Measurements from ENCODE around the gene CBX1. TPM values are rescaled to one million over a fixed set of nuclear protein-coding genes. Genes with fewer than 3 reads are reported as not detected.
"Not testable (repeated sequence)": the region's sequence is repeated elsewhere in the genome, so short reads cannot be mapped to it uniquely, and the experiment has no call there.

Gene CBX1
- total RNA-seq, 2 donors from 2014 or later = 15.8 to 34.2 TPM

- intact Hi-C loops (cut with DNase I) = no loop called here
- DNase-seq = no peak
- Histone ChIP-seq H3K36me3 (replicated peaks in 1 of 2; ENCODE audit: insufficient read depth in 1 of 2, low read depth in 2 of 2) (no peaks in the 10 kb centered on the region), H3K27me3 (no peaks in the 10 kb centered on the region), H3K4me1 (peaks cover 4% of the 10 kb centered on the region), H3K9me3 (no peaks in the 10 kb centered on the region), H3K4me3 (no peak overlapping the region), H3K27ac (no peak overlapping the region)
- no peak for ATAC-seq
- 85 to 86% methylated on average over 9 to 11 of the region's 11 CpGs for WGBS, 2 donors
- no peak for TF ChIP-seq POLR2A (IDR thresholded peaks at IDR 0.05)
- TF ChIP-seq CTCF (IDR thresholded peaks at IDR 0.05) = no peak
Measured at GRCh38 chr17:48093341-48094045, 7.8 kb downstream of the CBX1 start.

GRCh38 chr17:48084932-48085331 is 16.3 kb downstream of the CBX1 start:
- no peak for TF ChIP-seq CTCF (IDR thresholded peaks at IDR 0.05)
- TF ChIP-seq POLR2A (IDR thresholded peaks at IDR 0.05) = no peak
- Histone ChIP-seq H3K27ac (no peak overlapping the region), H3K27me3 (no peaks in the 10 kb centered on the region), H3K9me3 (no peaks in the 10 kb centered on the region), H3K4me3 (no peak overlapping the region), H3K36me3 (replicated peaks in 1 of 2; ENCODE audit: insufficient read depth in 1 of 2, low read depth in 2 of 2) (no peaks in the 10 kb centered on the region), H3K4me1 (peaks cover 19% of the 10 kb centered on the region)
- 29 to 42% methylated on average over 2 of the region's 2 CpGs for WGBS, 2 donors
- no peak for ATAC-seq
- DNase-seq = no peak
- intact Hi-C loops (cut with DNase I) = no loop called here

GRCh38 chr17:48081858-48082257 is 19.4 kb downstream of the CBX1 start:
- intact Hi-C loops (cut with DNase I) = no loop called here
- no peaks in the 10 kb centered on the region for H3K9me3 ChIP-seq
- H3K27me3 ChIP-seq = no peaks in the 10 kb centered on the region
- TF ChIP-seq POLR2A (IDR thresholded peaks at IDR 0.05) (no peak), CTCF (IDR thresholded peaks at IDR 0.05) (no peak)
- 68 to 69% methylated on average over 5 of the region's 5 CpGs for WGBS, 2 donors
- no peak overlapping the region for H3K4me3 ChIP-seq
- no peaks in the 10 kb centered on the region for H3K36me3 ChIP-seq (replicated peaks in 1 of 2; ENCODE audit: insufficient read depth in 1 of 2, low read depth in 2 of 2)
- H3K4me1 ChIP-seq = peaks cover 22% of the 10 kb centered on the region
- ATAC-seq (no peak), DNase-seq (no peak)
- H3K27ac ChIP-seq = no peak overlapping the region

- DNase-seq; H3K27me3 ChIP-seq; ATAC-seq; H3K36me3 ChIP-seq (replicated peaks in 1 of 2; ENCODE audit: insufficient read depth in 1 of 2, low read depth in 2 of 2); H3K27ac ChIP-seq; H3K4me1 ChIP-seq; H3K4me3 ChIP-seq; intact Hi-C loops (cut with DNase I); H3K9me3 ChIP-seq: not testable (repeated sequence)
- WGBS, 2 donors = 91 to 96% methylated on average over 9 to 10 of the region's 10 CpGs
Measured at GRCh38 chr17:48077152-48077551, 24.1 kb downstream of the CBX1 start.

GRCh38 chr17:48074322-48075081 is 26.8 kb downstream of the CBX1 start:
- intact Hi-C loops (cut with DNase I) = loop anchor here (5.0 kb wide), 1 partner anchor 42 kb away; no protein-coding TSS in a partner anchor
- Histone ChIP-seq H3K27me3 (no peaks in the 10 kb centered on the region), H3K36me3 (replicated peaks in 1 of 2; ENCODE audit: insufficient read depth in 1 of 2, low read depth in 2 of 2) (peaks cover 0 to 4% of the 10 kb centered on the region in 2 donors), H3K27ac (peak overlapping the region in 1 of 4 donors; percentile 27), H3K4me1 (no peaks in the 10 kb centered on the region), H3K4me3 (no peak overlapping the region), H3K9me3 (no peaks in the 10 kb centered on the region)
- WGBS, 2 donors = 60 to 61% methylated on average over 7 of the region's 7 CpGs
- ATAC-seq = peak; percentile 94
- TF ChIP-seq POLR2A (IDR thresholded peaks at IDR 0.05) = no peak
- peak; percentile 54 to 92 (median 80) for TF ChIP-seq CTCF (IDR thresholded peaks at IDR 0.05)
- peak; percentile 78 to 88 (median 88) for DNase-seq

GRCh38 chr17:48073566-48074094 is 27.6 kb downstream of the CBX1 start:
- 93 to 94% methylated on average over 5 of the region's 5 CpGs for WGBS, 2 donors
- H3K36me3 ChIP-seq (replicated peaks in 1 of 2; ENCODE audit: insufficient read depth in 1 of 2, low read depth in 2 of 2); ATAC-seq; H3K27ac ChIP-seq; H3K9me3 ChIP-seq; H3K4me1 ChIP-seq; H3K4me3 ChIP-seq; H3K27me3 ChIP-seq; DNase-seq: not testable (repeated sequence)
- intact Hi-C loops (cut with DNase I) = loop anchor here (5.0 kb wide), 1 partner anchor 41 kb away; no protein-coding TSS in a partner anchor

GRCh38 chr17:48072811-48073210 is 28.5 kb downstream of the CBX1 start:
- H3K27me3 ChIP-seq; H3K4me3 ChIP-seq; H3K36me3 ChIP-seq (replicated peaks in 1 of 2; ENCODE audit: insufficient read depth in 1 of 2, low read depth in 2 of 2); ATAC-seq; H3K27ac ChIP-seq; H3K9me3 ChIP-seq; H3K4me1 ChIP-seq; DNase-seq: not testable (repeated sequence)
- 90 to 92% methylated on average over 9 of the region's 9 CpGs for WGBS, 2 donors
- intact Hi-C loops (cut with DNase I) = loop anchor here (5.0 kb wide), 1 partner anchor 41 kb away; no protein-coding TSS in a partner anchor

Measured in body of pancreas (tissue), 4 donors.